ENCODE data around the gene HMX3. TPM values are rescaled to one million over a fixed set of nuclear protein-coding genes. Genes with fewer than 3 reads are reported as not detected.

HMX3 gene
- total and polyA plus RNA-seq, 2 donors (not counting 3 experiments of a cell fraction or from before 2014, with no cell fraction given), result not detected

DNA sequence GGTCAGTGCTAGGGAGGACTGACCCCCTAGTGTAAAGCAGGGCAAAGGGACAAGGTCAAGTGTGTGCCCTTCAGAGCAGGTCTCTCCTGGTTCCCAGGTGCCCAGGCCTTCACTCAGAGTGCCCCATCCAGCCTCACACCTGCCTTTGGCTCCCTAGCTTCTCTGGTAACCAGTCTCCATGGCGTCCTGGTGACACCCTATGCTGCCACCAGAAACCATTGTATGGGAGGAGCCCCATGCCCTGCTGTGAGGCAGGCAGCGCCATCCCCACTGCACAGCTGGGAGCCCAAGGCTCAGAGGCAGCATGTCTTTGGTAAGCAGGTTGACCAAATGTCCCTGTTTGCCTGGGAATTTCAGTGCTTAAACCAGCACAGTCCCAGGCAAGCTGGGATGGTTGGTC, 33.1 kb upstream of the HMX3 start:
- Histone ChIP-seq H2AFZ (ENCODE audit: low read depth, low read length) (no peak overlapping the region), H3K4me2 (ENCODE audit: insufficient read depth, low read length) (no peak overlapping the region), H3K9me3 (replicated peaks; ENCODE audit: control insufficient read depth, insufficient read depth, low read length) (no peaks in the 10 kb centered on the region), H3K79me2 (ENCODE audit: control insufficient read depth, insufficient read depth, low read length) (no peaks in the 10 kb centered on the region), H3K4me1 (ENCODE audit: control insufficient read depth, extremely low read depth, insufficient read depth, low read length) (no peaks in the 10 kb centered on the region), H3K27ac (ENCODE audit: insufficient read depth, low read depth, low read length) (no peak overlapping the region), H3K4me3 (replicated peaks in 1 of 3; ENCODE audit: insufficient read depth in 1 of 3, low read depth in 1 of 3, low read length in 3 of 3) (no peak overlapping the region), H3K27me3 (ENCODE audit: control insufficient read depth in 2 of 2, insufficient read depth in 2 of 2, low read length in 2 of 2) (no peaks in the 10 kb centered on the region), H4K20me1 (replicated peaks; ENCODE audit: control insufficient read depth, extremely low read depth, insufficient read depth, low read length) (no peaks in the 10 kb centered on the region), H3K9ac (replicated peaks; ENCODE audit: extremely low read depth, insufficient read depth, low read length) (no peak overlapping the region), H3K36me3 (ENCODE audit: control insufficient read depth in 2 of 2, extremely low read depth in 1 of 2, insufficient read depth in 2 of 2, low read length in 2 of 2) (no peaks in the 10 kb centered on the region), H3K9me1 (replicated peaks; ENCODE audit: control insufficient read depth, extremely low read depth, insufficient read depth, low read length) (no peaks in the 10 kb centered on the region)
- intact Hi-C loops (cut with micrococcal nuclease), result no loop called here
- TF ChIP-seq POLR2A (IDR thresholded peaks at IDR 0.05; ENCODE audit: low read depth, low read length), result no peak
- no peak for TF ChIP-seq POLR2AphosphoS5 (IDR thresholded peaks at IDR 0.05; ENCODE audit: insufficient read depth, low read depth, low read length)
- TF ChIP-seq MYC (IDR thresholded peaks at IDR 0.05; ENCODE audit: low read depth, low read length), result no peak
- TF ChIP-seq JUN (IDR thresholded peaks at IDR 0.05; ENCODE audit: borderline replicate concordance, insufficient read depth, insufficient read length, low read depth), result no peak
- TF ChIP-seq EZH2 (IDR thresholded peaks at IDR 0.05; ENCODE audit: borderline replicate concordance, low read depth, low read length, severe bottlenecking), result no peak
- no peak for TF ChIP-seq GATA2 (IDR thresholded peaks at IDR 0.05; ENCODE audit: insufficient read depth, insufficient read length, low read depth, low read length)
- TF ChIP-seq MAX (IDR thresholded peaks at IDR 0.05; ENCODE audit: insufficient read depth, insufficient read length), result no peak
- no peak for TF ChIP-seq FOS (IDR thresholded peaks at IDR 0.05; ENCODE audit: borderline replicate concordance, insufficient read depth, low read length)
- TF ChIP-seq, protein P1, sequence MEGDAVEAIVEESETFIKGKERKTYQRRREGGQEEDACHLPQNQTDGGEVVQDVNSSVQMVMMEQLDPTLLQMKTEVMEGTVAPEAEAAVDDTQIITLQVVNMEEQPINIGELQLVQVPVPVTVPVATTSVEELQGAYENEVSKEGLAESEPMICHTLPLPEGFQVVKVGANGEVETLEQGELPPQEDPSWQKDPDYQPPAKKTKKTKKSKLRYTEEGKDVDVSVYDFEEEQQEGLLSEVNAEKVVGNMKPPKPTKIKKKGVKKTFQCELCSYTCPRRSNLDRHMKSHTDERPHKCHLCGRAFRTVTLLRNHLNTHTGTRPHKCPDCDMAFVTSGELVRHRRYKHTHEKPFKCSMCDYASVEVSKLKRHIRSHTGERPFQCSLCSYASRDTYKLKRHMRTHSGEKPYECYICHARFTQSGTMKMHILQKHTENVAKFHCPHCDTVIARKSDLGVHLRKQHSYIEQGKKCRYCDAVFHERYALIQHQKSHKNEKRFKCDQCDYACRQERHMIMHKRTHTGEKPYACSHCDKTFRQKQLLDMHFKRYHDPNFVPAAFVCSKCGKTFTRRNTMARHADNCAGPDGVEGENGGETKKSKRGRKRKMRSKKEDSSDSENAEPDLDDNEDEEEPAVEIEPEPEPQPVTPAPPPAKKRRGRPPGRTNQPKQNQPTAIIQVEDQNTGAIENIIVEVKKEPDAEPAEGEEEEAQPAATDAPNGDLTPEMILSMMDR (IDR thresholded peaks at IDR 0.05; ENCODE audit: extremely low read depth in 1 of 2, insufficient read depth in 1 of 2, low read depth in 1 of 2, low read length in 2 of 2), result no peak
- dilution Hi-C loops (cut with MboI; ENCODE audit: extremely low pct_ligation_motif_present, low sequenced_read_pairs), result no loop called here
- CTCF ChIA-PET, result no interaction called here
- DNase-seq (ENCODE audit: low read depth, low spot score) (no peak), FAIRE-seq (no peak)
- no TSS peak for BruUV-seq (replicated peaks)
- POLR2A ChIA-PET, result no interaction called here
